ENCODE results near the gene SLC22A23. TPM values are rescaled to one million over a fixed set of nuclear protein-coding genes. Genes with fewer than 3 reads are reported as not detected.

Gene SLC22A23
- total RNA-seq, 6 donors from 2014 or later = 18.2 to 73.1 (median 28.3) TPM

GRCh38 chr6:3412779-3413500, 43.9 kb downstream of the SLC22A23 start:
- no peaks in the 10 kb centered on the region for H3K9me3 ChIP-seq
- H3K27ac ChIP-seq = no peak overlapping the region
- no peak overlapping the region for H3K4me3 ChIP-seq
- ATAC-seq (ENCODE audit: low FRiP score in 2 of 2) (no peak), DNase-seq (no peak)
- no peak for TF ChIP-seq CTCF (IDR thresholded peaks at IDR 0.05)
- no peak for TF ChIP-seq POLR2AphosphoS5 (IDR thresholded peaks at IDR 0.05)
- no peak for TF ChIP-seq POLR2A (IDR thresholded peaks at IDR 0.05)
- no peak for TF ChIP-seq EP300 (IDR thresholded peaks at IDR 0.05)
- H3K27me3 ChIP-seq = no peaks in the 10 kb centered on the region
- WGBS, 2 donors = 82 to 85% methylated on average over 8 of the region's 8 CpGs
- peaks cover 0 to 25% (median 10%) of the 10 kb centered on the region in 4 donors for H3K4me1 ChIP-seq
- no peaks in the 10 kb centered on the region for H3K36me3 ChIP-seq

GRCh38 chr6:3411967-3412778, 44.7 kb downstream of the SLC22A23 start:
- no peaks in the 10 kb centered on the region for H3K27me3 ChIP-seq
- no peak overlapping the region for H3K27ac ChIP-seq
- no peak overlapping the region for H3K4me3 ChIP-seq
- WGBS, 2 donors = 84 to 92% methylated on average over 11 of the region's 11 CpGs
- ATAC-seq (ENCODE audit: low FRiP score in 2 of 2) = no peak
- no peak for DNase-seq
- H3K36me3 ChIP-seq = no peaks in the 10 kb centered on the region
- H3K9me3 ChIP-seq = no peaks in the 10 kb centered on the region
- H3K4me1 ChIP-seq = peaks cover 0 to 26% (median 10%) of the 10 kb centered on the region in 4 donors
- TF ChIP-seq POLR2AphosphoS5 (IDR thresholded peaks at IDR 0.05) (no peak), CTCF (IDR thresholded peaks at IDR 0.05) (no peak), EP300 (IDR thresholded peaks at IDR 0.05) (no peak), POLR2A (IDR thresholded peaks at IDR 0.05) (no peak)

- Histone ChIP-seq H3K4me1 (peaks cover 0 to 34% (median 14%) of the 10 kb centered on the region in 4 donors), H3K27ac (peak overlapping the region; percentile 28 to 78 (median 64)), H3K36me3 (no peaks in the 10 kb centered on the region), H3K27me3 (no peaks in the 10 kb centered on the region), H3K4me3 (no peak overlapping the region), H3K9me3 (no peaks in the 10 kb centered on the region)
- WGBS, 2 donors = 42 to 48% methylated on average over 13 to 15 of the region's 15 CpGs
- DNase-seq = peak in 1 of 2 donors; percentile 53
- ATAC-seq (ENCODE audit: low FRiP score in 2 of 2) = peak in 1 of 2 donors; percentile 66
- peak; percentile 37 to 73 (median 66) for TF ChIP-seq CTCF (IDR thresholded peaks at IDR 0.05)
- TF ChIP-seq POLR2A (IDR thresholded peaks at IDR 0.05) = no peak
Measured at GRCh38 chr6:3410385-3411360, 46.2 kb downstream of the SLC22A23 start.

- Histone ChIP-seq H3K9me3 (no peaks in the 10 kb centered on the region), H3K27me3 (no peaks in the 10 kb centered on the region), H3K4me1 (peaks cover 0 to 37% (median 20%) of the 10 kb centered on the region in 4 donors), H3K36me3 (no peaks in the 10 kb centered on the region), H3K4me3 (no peak overlapping the region), H3K27ac (peak overlapping the region; percentile 44 to 78 (median 64))
- ATAC-seq (ENCODE audit: low FRiP score in 2 of 2) (peak; percentile 36 to 64), DNase-seq (peak in 1 of 2 donors; percentile 87)
- WGBS, 2 donors = 60 to 67% methylated on average over 13 of the region's 13 CpGs
- peak; percentile 53 to 68 for TF ChIP-seq POLR2AphosphoS5 (IDR thresholded peaks at IDR 0.05)
- TF ChIP-seq EP300 (IDR thresholded peaks at IDR 0.05) = peak in 2 of 4 donors; percentile 57 to 74
- no peak for TF ChIP-seq CTCF (IDR thresholded peaks at IDR 0.05)
- peak in 1 of 4 donors; percentile 32 for TF ChIP-seq POLR2A (IDR thresholded peaks at IDR 0.05)
Measured at GRCh38 chr6:3409699-3410384, 47.0 kb downstream of the SLC22A23 start.
